ENCODE measurements around the gene C16orf95.
"Not testable (repeated sequence)": the region's sequence is repeated elsewhere in the genome, so short reads cannot be mapped to it uniquely, and the experiment has no call there.

The C16orf95 gene

DNA sequence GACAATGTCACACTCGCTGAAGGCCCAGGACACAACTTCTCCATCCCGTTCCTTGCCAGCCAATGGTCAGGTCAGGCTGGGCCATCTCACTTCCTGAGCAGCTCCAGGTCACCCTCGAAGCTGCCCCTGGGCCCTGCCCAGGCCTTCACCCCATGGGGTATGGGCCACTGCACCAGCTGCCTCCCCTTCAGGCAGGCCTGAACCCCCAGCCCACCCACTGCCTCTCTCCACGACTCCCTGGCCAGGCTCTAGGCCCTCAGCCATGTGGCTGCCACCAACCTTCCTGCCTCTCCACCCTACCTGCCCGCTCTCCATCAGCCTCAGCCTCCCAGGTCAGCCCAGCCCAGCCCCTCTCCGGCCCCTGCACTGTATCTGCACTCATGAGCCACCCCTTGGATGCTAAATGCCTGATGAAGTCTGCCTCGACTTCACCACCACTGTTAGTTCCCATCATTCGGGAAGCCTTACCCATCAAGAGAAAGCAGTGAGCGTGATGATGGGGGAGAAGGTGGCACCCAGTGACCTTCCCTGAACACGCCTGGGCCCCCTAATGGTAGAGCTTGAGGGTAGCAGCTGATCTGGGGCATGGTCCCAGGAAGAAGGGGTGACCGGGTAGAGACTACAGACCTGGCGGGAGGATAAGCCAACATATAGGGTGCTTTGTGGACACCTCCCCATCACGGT lies 30.9 kb upstream of the C16orf95 start:
- in situ Hi-C loops (cut with MboI; ENCODE audit: low sequenced_read_pairs) = no loop called here

GRCh38 chr16:87346517-87347060 lies 29.4 kb upstream of the C16orf95 start:
- in situ Hi-C loops (cut with MboI; ENCODE audit: low sequenced_read_pairs) = no loop called here

- in situ Hi-C loops (cut with MboI; ENCODE audit: low sequenced_read_pairs) = no loop called here
Measured at GRCh38 chr16:87345726-87346424, 28.7 kb upstream of the C16orf95 start.

DNA sequence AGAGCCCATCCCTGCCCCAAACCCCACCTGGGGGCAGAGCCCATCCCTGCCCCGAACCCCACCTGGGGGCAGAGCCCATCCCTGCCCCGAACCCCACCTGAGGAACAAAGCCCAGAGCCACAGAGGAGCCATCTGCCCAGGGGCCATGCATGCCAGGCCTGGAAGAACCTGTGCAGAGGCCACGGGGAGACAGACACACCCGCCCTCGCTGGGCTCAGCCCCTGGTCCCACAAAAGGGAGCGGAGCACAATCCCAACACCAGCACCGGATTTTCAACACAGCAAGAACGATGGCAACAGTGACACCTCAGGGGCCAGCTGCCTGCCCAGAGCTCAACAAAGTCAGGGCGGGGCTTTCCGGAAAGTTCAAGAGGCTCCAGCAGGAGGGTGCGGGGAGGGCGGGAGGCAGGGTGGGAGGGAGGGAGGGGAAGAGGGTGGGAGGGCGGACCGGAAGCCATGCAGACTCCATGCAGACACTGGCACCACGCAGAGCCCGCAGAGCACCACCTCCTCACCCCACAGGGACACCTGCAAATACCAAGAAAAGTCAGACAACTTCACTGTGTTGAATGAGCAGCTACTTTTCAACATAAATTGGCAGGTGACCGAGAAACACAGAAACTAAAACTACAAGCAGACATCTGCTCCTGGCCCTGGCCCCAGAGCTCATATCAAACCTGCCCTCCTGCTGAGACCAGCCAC lies 27.9 kb upstream of the C16orf95 start:
- in situ Hi-C loops (cut with MboI; ENCODE audit: low sequenced_read_pairs) = no loop called here

- in situ Hi-C loops (cut with MboI; ENCODE audit: low sequenced_read_pairs) = no loop called here
Measured at GRCh38 chr16:87344165-87344930, 27.2 kb upstream of the C16orf95 start.

GRCh38 chr16:87343753-87344050 lies 26.5 kb upstream of the C16orf95 start:
- in situ Hi-C loops (cut with MboI; ENCODE audit: low sequenced_read_pairs) = no loop called here

DNA sequence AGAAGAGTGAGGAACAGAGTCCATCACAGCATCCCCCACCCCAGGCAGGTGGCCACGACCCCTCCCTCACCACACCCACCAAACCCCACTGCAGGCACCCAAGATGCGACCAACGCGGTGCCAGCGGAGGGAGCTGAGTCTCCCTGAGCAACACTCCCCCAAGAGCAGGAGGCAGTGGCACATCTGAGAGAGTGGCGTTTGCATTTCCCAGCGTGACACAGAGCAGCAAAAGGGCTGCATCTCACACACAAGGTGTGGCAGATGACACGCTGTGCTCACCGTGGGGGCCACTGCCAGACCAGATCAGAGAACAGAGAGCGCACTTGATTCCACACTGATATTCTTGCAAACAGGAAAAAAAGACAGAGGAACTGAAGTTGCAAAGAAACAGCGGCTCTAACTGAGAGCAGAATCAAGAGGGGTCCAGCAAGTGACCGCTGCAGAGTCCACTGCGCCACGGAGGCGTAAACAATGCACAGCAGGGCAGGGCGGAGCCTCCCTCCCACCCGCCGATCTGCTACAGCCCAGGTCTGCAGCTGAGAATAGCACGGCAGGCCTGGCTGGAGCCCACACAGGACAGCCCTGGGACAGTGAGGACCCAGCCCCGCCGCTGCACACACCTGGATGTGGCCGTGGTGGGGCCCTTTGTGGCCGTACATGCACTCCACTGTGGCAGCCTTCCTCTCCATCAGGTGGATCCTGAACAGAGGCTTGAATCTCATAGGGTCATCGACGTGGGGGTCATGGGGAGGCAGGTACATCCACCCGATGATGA lies 26.0 kb upstream of the C16orf95 start:
- in situ Hi-C loops (cut with MboI; ENCODE audit: low sequenced_read_pairs) = no loop called here

- in situ Hi-C loops (cut with MboI; ENCODE audit: low sequenced_read_pairs) = no loop called here
Measured at GRCh38 chr16:87342504-87342903, 25.3 kb upstream of the C16orf95 start.

DNA sequence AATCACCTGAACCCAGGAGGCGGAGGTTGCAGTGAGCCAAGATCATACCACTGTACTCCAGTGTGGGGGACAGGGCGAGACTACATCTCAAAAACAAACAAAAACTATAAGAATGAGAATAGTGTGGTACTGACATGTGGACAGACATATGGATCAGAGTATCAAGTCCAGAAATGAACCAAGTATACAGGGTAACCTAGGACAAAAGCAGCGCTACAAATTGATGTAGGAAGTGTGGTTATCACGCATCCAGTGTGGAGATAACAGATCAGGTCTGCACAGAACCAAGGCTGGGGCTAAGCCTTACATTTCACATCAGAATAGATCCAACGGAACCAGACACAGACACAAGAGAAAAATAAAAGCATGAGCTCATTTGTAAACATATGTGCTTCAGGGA lies 23.0 kb upstream of the C16orf95 start:
- in situ Hi-C loops (cut with MboI; ENCODE audit: low sequenced_read_pairs) = no loop called here

GRCh38 chr16:87339724-87340105 lies 22.5 kb upstream of the C16orf95 start:
- in situ Hi-C loops (cut with MboI; ENCODE audit: low sequenced_read_pairs) = not testable (repeated sequence)

DNA sequence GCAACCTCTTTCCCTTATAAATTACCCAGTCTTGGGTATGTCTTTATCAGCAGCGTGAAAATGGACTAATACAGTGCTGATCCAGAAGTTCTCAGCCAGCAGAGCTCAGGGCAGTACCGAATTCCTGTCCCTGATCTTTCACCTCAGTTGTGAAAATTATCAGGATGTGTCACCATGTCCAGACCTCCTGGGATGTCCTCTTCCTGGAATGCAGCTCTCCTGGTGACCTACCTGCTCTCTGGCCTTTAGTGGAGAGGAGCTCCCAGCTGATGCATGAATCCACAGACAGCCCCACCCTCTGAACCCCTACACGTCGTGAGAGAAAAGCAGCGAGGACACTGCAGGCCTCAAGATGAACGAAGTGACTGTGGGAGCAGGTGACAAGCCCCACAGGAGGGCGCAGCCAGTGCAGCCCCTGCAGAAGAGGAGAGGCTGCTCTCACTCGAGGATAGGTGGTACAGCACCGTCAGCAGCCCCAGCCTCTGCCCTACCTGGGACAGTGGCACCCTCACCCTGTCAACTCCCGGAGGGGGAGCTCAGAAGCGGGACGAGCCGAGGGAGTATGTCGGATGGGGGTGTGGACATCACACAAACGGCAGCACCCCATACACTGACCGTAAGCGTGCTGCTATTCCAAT lies 22.0 kb upstream of the C16orf95 start:
- in situ Hi-C loops (cut with MboI; ENCODE audit: low sequenced_read_pairs) = no loop called here

- in situ Hi-C loops (cut with MboI; ENCODE audit: low sequenced_read_pairs) = no loop called here
Measured at GRCh38 chr16:87338155-87338765, 21.1 kb upstream of the C16orf95 start.

- in situ Hi-C loops (cut with MboI; ENCODE audit: low sequenced_read_pairs) = no loop called here
Measured at GRCh38 chr16:87337262-87337771, 20.1 kb upstream of the C16orf95 start.

DNA sequence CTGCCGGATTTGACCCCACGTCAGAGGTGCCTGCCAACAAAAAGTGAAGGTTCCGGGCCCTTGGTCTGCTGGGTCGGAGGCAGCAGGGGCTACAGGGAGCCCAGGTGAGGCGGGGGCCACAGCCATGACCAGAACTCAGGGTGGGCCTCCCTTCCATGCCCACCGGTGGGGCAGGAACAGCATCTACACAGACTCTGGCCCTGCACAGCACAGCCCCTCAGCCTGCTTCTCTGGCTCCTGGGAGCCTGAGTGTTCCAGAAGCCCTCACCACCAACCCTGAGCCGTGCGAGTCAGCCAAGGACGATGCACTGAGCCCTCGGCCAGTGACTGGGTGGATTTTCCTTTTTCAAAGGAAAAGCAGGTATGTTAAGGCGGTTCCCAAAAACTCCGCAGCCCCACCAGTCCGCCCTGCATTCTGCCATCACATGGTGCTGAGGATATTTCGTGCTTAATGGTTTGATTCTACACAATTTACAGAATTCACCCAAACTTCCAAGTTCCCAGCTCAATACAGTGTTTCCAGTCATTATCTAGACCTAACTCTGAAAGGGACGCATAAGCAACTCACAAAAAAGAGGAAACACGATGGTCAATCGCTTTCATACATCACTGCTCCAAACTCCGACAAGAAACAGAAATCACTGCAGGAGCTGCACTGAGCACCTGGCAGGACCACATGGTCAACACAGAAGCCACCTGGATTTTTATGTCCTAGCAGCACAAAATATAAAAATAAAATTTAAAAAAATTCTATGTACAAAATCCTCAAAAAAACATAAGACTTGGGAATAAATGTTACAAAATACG lies 19.4 kb upstream of the C16orf95 start:
- in situ Hi-C loops (cut with MboI; ENCODE audit: low sequenced_read_pairs) = no loop called here

DNA sequence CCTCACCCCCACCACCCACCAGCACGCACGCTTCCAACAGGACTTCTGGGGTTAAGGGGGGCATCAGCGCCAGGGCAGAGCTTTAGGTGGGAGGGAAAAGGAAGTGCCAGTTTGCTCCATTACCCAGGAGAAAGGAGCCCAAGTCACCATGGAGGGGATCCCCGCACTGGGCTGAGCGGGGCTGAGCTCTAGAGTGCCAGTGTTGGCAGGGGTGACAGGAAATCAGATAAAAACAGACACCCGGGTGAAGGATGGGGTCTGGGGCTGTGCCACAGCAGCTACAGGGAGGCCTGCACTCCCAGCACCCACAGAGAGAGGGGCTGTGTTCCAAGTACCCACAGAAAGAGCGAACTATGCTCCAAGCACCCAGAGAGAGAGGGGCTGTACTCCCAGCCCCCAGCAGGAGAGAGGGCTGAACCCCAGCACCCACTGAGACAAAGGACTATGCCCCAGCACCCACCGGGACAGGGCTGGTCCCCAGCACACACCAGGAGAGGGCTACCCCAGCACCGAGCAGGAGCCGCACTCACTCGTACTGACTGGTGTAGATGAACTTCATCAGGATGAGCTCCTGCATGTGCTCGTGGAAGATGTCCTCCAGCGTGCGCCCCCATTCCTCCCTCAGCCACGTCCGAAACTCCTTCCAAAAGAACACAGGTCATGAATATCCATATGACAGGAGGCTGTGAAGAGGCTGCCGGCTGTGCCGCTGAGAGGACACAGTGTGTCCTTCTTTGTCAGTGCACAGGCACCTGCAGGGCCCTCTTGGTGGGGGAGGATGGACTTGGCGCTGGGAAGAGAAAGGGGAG lies 18.6 kb upstream of the C16orf95 start:
- in situ Hi-C loops (cut with MboI; ENCODE audit: low sequenced_read_pairs) = no loop called here

GRCh38 chr16:87334651-87335624 lies 17.7 kb upstream of the C16orf95 start:
- in situ Hi-C loops (cut with MboI; ENCODE audit: low sequenced_read_pairs) = no loop called here

Measured in HL-60/S4 treated with retinoic acid at 250 ng/mL for 4 days and 3 days (cell line).